SK-N-SH (cell line): ENCODE data around the gene REC8. TPM values are rescaled to one million over a fixed set of nuclear protein-coding genes. Genes with fewer than 3 reads are reported as not detected.

Source experiments
- CTCF ChIA-PET: fragments of 300-600, 350-600 bp; formaldehyde crosslinking; extraction: SDS; loops from one replicate; lab custom pipeline; 2021; lab: Yijun Ruan, JAX
- POLR2A ChIA-PET: fragments of 350-600 bp; sonication (Branson Sonifier 250); formaldehyde crosslinking; extraction: SDS; loops from one replicate; lab custom pipeline; 2020; ENCODE audit warnings: antibody characterized with exemption, inconsistent platforms; lab: Yijun Ruan, JAX
- DNase-seq: peaks from one replicate; pipeline ENCODE4 v3.0.0; 2012
- H2AFZ ChIP-seq: fragments of 200-600 bp; sonication (generic); 2 replicates; pipeline ENCODE4 v1.8.1; 2016; ENCODE audit warnings: antibody characterized with exemption, mild to moderate bottlenecking, low read depth
- H3F3A ChIP-seq: fragments of 200-600 bp; sonication (generic); replicated peaks from 2 replicates; pipeline ENCODE3; 2016; ENCODE audit warnings: antibody characterized with exemption, mild to moderate bottlenecking; ENCODE audit not compliant: insufficient read depth
- H3K27ac ChIP-seq, 2 experiments: fragments of 200-500 bp in 1 of 2; fragments of 200-600 bp in 1 of 2; sonication (Bioruptor generic) in 1 of 2; sonication (generic), shearing (Covaris generic) in 1 of 2; 2 replicates each; pipeline versions ENCODE4 v1.5.1 to v1.6.1; 2014 to 2016; ENCODE audit warnings: low read depth in 2 of 2, inconsistent platforms in 1 of 2, low read length in 1 of 2, mild to moderate bottlenecking in 1 of 2, mixed read lengths in 1 of 2
- H3K27me3 ChIP-seq: fragments of 200-600 bp; sonication (generic), shearing (Covaris generic); 2 replicates; pipeline ENCODE4 v1.6.1; 2016; ENCODE audit warnings: mixed run types; ENCODE audit not compliant: insufficient read depth
- H3K36me3 ChIP-seq, 2 experiments: fragments of 200-500 bp in 1 of 2; fragments of 200-600 bp in 1 of 2; sonication (Bioruptor generic) in 1 of 2; sonication (generic) in 1 of 2; replicated peaks in 1 of 2; 2 replicates each; pipeline versions ENCODE3 to v1.5.1; 2014 to 2016; ENCODE audit warnings: low read length in 1 of 2, mild to moderate bottlenecking in 1 of 2; ENCODE audit not compliant: insufficient read depth in 2 of 2, control insufficient read depth in 1 of 2
- H3K4me1 ChIP-seq, 2 experiments: fragments of 200-500 bp in 1 of 2; fragments of 200-600 bp in 1 of 2; sonication (Bioruptor generic) in 1 of 2; sonication (generic), shearing (Covaris generic) in 1 of 2; 2 replicates each; pipeline versions ENCODE4 v1.5.1 to v1.6.1; 2014 to 2016; ENCODE audit warnings: low read depth in 1 of 2, low read length in 1 of 2, mixed run types in 1 of 2; ENCODE audit not compliant: insufficient read depth in 2 of 2, control insufficient read depth in 1 of 2
- H3K4me2 ChIP-seq: fragments of 200-600 bp; sonication (generic), shearing (Covaris generic); 2 replicates; pipeline ENCODE4 v1.6.1; 2017; ENCODE audit warnings: mixed run types
- H3K4me3 ChIP-seq, 2 experiments: fragments of 200-500 bp in 1 of 2; fragments of 200-600 bp in 1 of 2; sonication (Bioruptor generic) in 1 of 2; sonication (generic), shearing (Covaris generic) in 1 of 2; 2 replicates each; pipeline versions ENCODE4 v1.5.1 to v1.8.1; 2014 to 2016; ENCODE audit warnings: low read depth in 2 of 2, inconsistent platforms in 1 of 2, low read length in 1 of 2, mild to moderate bottlenecking in 1 of 2, mixed read lengths in 1 of 2, moderate library complexity in 1 of 2
- H3K79me2 ChIP-seq: fragments of 200-600 bp; sonication (generic); 2 replicates; pipeline ENCODE4 v1.8.1; 2017; ENCODE audit warnings: mild to moderate bottlenecking; ENCODE audit not compliant: insufficient read depth
- H3K9ac ChIP-seq: fragments of 200-600 bp; sonication (generic); 2 replicates; pipeline ENCODE4 v1.6.1; 2017; ENCODE audit warnings: mixed run types
- H3K9me2 ChIP-seq: fragments of 200-600 bp; sonication (generic); 2 replicates; pipeline ENCODE4 v1.6.1; 2017; ENCODE audit warnings: mixed run types
- H3K9me3 ChIP-seq: fragments of 200-600 bp; sonication (generic); 2 replicates; pipeline ENCODE4 v1.6.1; 2017; ENCODE audit warnings: mixed run types, mild to moderate bottlenecking, moderate library complexity
- H4K20me1 ChIP-seq: fragments of 200-600 bp; sonication (generic); 2 replicates; pipeline ENCODE4 v1.6.1; 2017; ENCODE audit warnings: mild to moderate bottlenecking, mixed run types; ENCODE audit not compliant: insufficient read depth
- CHD2 ChIP-seq: fragments of 150-350 bp; IDR thresholded peaks from 2 replicates; pipeline ENCODE4 v1.6.1; 2018; ENCODE audit warnings: low read length; ENCODE audit not compliant: partially characterized antibody
- EP300 ChIP-seq, 2 experiments: IDR thresholded peaks; 2 replicates each; pipeline versions ENCODE4 v1.4.0 to v1.6.1; 2012; ENCODE audit warnings: borderline replicate concordance in 1 of 2, low read depth in 1 of 2, low read length in 1 of 2
- FOSL2 ChIP-seq: IDR thresholded peaks from 2 replicates; pipeline ENCODE4 v1.4.0; 2012; ENCODE audit warnings: low read depth, mild to moderate bottlenecking, moderate library complexity, borderline replicate concordance
- FOXM1 ChIP-seq: IDR thresholded peaks from 2 replicates; pipeline ENCODE4 v1.4.0; 2012; ENCODE audit warnings: low read depth, mild to moderate bottlenecking
- GABPA ChIP-seq: IDR thresholded peaks from 2 replicates; pipeline ENCODE4 v1.4.0; 2012; ENCODE audit warnings: low read depth, mild to moderate bottlenecking
- GATA2 ChIP-seq: sonication (generic); formaldehyde crosslinking; IDR thresholded peaks from 2 replicates; pipeline ENCODE4 v1.5.0; 2020; ENCODE audit warnings: mild to moderate bottlenecking, missing genetic modification reagents
- MXI1 ChIP-seq: IDR thresholded peaks from 2 replicates; pipeline ENCODE4 v1.6.1; 2012; ENCODE audit warnings: mild to moderate bottlenecking, low read depth, low read length, improper control_type of control experiment
- NRF1 ChIP-seq: IDR thresholded peaks from 2 replicates; pipeline ENCODE4 v1.6.1; 2012; ENCODE audit warnings: low read depth, mild to moderate bottlenecking, low read length
- PBX3 ChIP-seq: IDR thresholded peaks from 2 replicates; pipeline ENCODE4; 2012
- POLR2AphosphoS5 ChIP-seq: IDR thresholded peaks from 2 replicates; pipeline ENCODE4 v1.6.1; 2012; ENCODE audit warnings: low read depth, low read length
- RAD21 ChIP-seq: IDR thresholded peaks from 2 replicates; pipeline ENCODE4 v1.6.1; 2012; ENCODE audit warnings: mild to moderate bottlenecking, low read length
- RCOR1 ChIP-seq: fragments of 150-350 bp; IDR thresholded peaks from 2 replicates; pipeline ENCODE4 v1.6.1; 2017; ENCODE audit warnings: antibody characterized with exemption, low read length
- RFX5 ChIP-seq: IDR thresholded peaks from 2 replicates; pipeline ENCODE4 v1.6.1; 2012; ENCODE audit warnings: mild to moderate bottlenecking, improper control_type of control experiment, low read length
- RXRA ChIP-seq: IDR thresholded peaks from 2 replicates; pipeline ENCODE4 v1.4.0; 2012; ENCODE audit warnings: low read depth, mild to moderate bottlenecking, borderline replicate concordance
- SIN3A ChIP-seq: IDR thresholded peaks from 2 replicates; pipeline ENCODE4 v1.6.1; 2012; ENCODE audit warnings: low read depth, mild to moderate bottlenecking, low read length, moderate library complexity, borderline replicate concordance
- SMC3 ChIP-seq: IDR thresholded peaks from 2 replicates; pipeline ENCODE4 v1.6.1; 2012; ENCODE audit warnings: low read depth, low read length, improper control_type of control experiment
- TEAD4 ChIP-seq: IDR thresholded peaks from 2 replicates; pipeline ENCODE4 v1.4.0; 2012; ENCODE audit warnings: mild to moderate bottlenecking, borderline replicate concordance; ENCODE audit not compliant: insufficient read depth
- YY1 ChIP-seq: IDR thresholded peaks from 2 replicates; pipeline ENCODE4 v1.4.0; 2012; ENCODE audit warnings: low read depth, mild to moderate bottlenecking
- WGBS: methylation state at CpG from one replicate; pipeline ENCODE4 v1.1.6; 2017; ENCODE audit warnings: low lambda C conversion rate; 5-methylcytosine and 5-hydroxymethylcytosine counted together
- polyA plus RNA-seq, 3 experiments: library from polyadenylated mRNA; depleted of rRNA; stranded (reverse); fragments of >200 nt; gene quantifications; 2 replicates each; pipeline ENCODE4 v1.2.3, GENCODE V29; 2012
- TF ChIP-seq, protein P1 (sequence below): fragments of 150-350 bp; IDR thresholded peaks from 2 replicates; pipeline ENCODE4 v1.6.1; 2017; ENCODE audit warnings: antibody characterized with exemption, low read length, low read depth, borderline replicate concordance
- TF ChIP-seq, protein P2 (sequence below): IDR thresholded peaks from 2 replicates; pipeline ENCODE4 v1.4.0; 2012; ENCODE audit warnings: low read depth

Gene REC8
- polyA plus RNA-seq, 1 of the 3 experiments (the other 2 are of a cell fraction) = 23.2 TPM

DNA sequence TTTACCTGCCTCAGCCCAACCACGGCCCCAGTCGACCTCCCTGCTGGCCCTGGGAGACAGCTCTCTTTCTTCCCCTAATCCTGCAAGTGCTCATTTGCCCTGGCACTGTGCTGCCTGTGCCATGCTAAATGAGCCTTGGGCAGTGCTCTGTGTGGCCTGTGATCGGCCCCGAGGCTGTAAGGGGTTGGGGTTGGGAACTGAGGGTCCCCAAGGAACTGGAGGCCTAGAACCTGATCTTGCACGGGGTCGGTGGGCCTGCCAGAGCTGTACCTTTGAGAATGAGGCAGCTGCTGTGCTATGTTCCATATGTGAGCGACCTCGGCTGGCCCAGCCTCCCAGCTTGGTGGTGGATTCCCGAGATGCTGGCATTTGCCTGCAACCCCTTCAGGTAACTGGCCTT, 21.8 kb upstream of the REC8 start:
- Histone ChIP-seq H3K9me2 (no peaks in the 10 kb centered on the region), H3K79me2 (peaks cover 41% of the 10 kb centered on the region), H3K27me3 (no peaks in the 10 kb centered on the region), H3K4me1 (peaks cover 11 to 20% of the 10 kb centered on the region in 2 experiments), H3K9me3 (no peaks in the 10 kb centered on the region), H4K20me1 (peaks cover 10% of the 10 kb centered on the region; the same call in 1 of the 2 replicates), H3K36me3 (peaks cover 35 to 39% of the 10 kb centered on the region in 2 experiments), H3K4me2 (no peak overlapping the region), H2AFZ (no peak overlapping the region), H3F3A (peaks cover 5% of the 10 kb centered on the region)
- POLR2A ChIA-PET = interaction anchor here (1.1 to 2.4 kb wide), 2 partner anchors 9 to 12 kb away, joined by 3 to 10 read pairs; partner anchors contain the start of gene IRF9
- no peak for DNase-seq
- CTCF ChIA-PET = interaction anchor here (1.0 to 3.4 kb wide), 3 partner anchors 11 to 18 kb away, joined by 3 to 29 read pairs (median 6); partner anchors contain the start of gene IRF9
- 90% methylated on average over 8 of the region's 9 CpGs for WGBS
- TF ChIP-seq FOXM1 (no peak), RFX5 (no peak), PBX3 (no peak), SIN3A (no peak), RCOR1 (no peak), RXRA (no peak), MXI1 (no peak), EP300 (IDR thresholded peaks at IDR 0.05; ENCODE audit: borderline replicate concordance in 1 of 2, low read depth in 1 of 2, low read length in 1 of 2) (no peak), POLR2AphosphoS5 (no peak), NRF1 (no peak), FOSL2 (no peak), CHD2 (no peak), SMC3 (no peak), TEAD4 (no peak)
- TF ChIP-seq, protein P1, sequence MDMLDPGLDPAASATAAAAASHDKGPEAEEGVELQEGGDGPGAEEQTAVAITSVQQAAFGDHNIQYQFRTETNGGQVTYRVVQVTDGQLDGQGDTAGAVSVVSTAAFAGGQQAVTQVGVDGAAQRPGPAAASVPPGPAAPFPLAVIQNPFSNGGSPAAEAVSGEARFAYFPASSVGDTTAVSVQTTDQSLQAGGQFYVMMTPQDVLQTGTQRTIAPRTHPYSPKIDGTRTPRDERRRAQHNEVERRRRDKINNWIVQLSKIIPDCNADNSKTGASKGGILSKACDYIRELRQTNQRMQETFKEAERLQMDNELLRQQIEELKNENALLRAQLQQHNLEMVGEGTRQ = no peak
- TF ChIP-seq, protein P2, sequence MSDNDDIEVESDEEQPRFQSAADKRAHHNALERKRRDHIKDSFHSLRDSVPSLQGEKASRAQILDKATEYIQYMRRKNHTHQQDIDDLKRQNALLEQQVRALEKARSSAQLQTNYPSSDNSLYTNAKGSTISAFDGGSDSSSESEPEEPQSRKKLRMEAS = no peak
- TF ChIP-seq, all 33 proteins: peak for 0
- Histone ChIP-seq H3K4me3 (no peak overlapping the region), H3K27ac (no peak overlapping the region), H3K9ac (no peak overlapping the region)

DNA sequence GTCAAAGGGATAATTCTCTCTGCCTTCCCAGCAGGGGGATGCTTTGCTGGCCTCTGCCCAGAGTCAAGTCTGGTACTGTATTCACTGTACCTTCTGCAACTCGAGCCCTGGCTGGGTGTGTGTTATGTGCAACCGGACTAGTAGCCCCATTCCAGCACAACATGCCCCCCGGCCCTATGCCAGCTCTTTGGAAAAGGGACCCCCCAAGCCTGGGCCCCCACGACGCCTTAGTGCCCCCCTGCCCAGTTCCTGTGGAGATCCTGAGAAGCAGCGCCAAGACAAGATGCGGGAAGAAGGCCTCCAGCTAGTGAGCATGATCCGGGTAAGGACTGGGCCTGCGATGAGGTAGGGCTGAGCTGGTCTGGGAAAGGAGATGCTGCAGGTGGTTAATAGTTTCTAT, 21.3 kb upstream of the REC8 start:
- H3K4me1 ChIP-seq = peaks cover 9 to 16% of the 10 kb centered on the region in 2 experiments
- no peak overlapping the region for H3K9ac ChIP-seq
- no peaks in the 10 kb centered on the region for H3K27me3 ChIP-seq
- no peaks in the 10 kb centered on the region for H3K9me2 ChIP-seq
- H3F3A ChIP-seq = peaks cover 5% of the 10 kb centered on the region
- WGBS = 98% methylated on average over 6 of the region's 9 CpGs
- POLR2A ChIA-PET = interaction anchor here (1.1 to 2.4 kb wide), 2 partner anchors 9 to 11 kb away, joined by 3 to 10 read pairs; partner anchors contain the start of gene IRF9
- peaks cover 36% of the 10 kb centered on the region for H3K79me2 ChIP-seq
- no peak overlapping the region for H3K4me2 ChIP-seq
- H3K9me3 ChIP-seq = no peaks in the 10 kb centered on the region
- H3K27ac ChIP-seq = no peak overlapping the region
- no peak overlapping the region for H2AFZ ChIP-seq
- H3K36me3 ChIP-seq = peaks cover 37 to 44% of the 10 kb centered on the region in 2 experiments
- H3K4me3 ChIP-seq = no peak overlapping the region
- peaks cover 10% of the 10 kb centered on the region; the same call in 1 of the 2 replicates for H4K20me1 ChIP-seq
- CTCF ChIA-PET = interaction anchor here (0.8 to 3.4 kb wide), 4 partner anchors 10 to 19 kb away, joined by 3 to 29 read pairs (median 4); partner anchors contain the start of genes FITM1 and IRF9
- TF ChIP-seq, protein P1 = no peak
- TF ChIP-seq GABPA (no peak), GATA2 (CRISPR knock-in tag) (no peak), RAD21 (no peak), YY1 (no peak)
- DNase-seq = no peak
